PC-9 (cell line): ENCODE results near the gene ITSN1.

ENCODE experiments used
- CTCF ChIP-seq: fragments of 200-600 bp; sonication (generic); conservative IDR thresholded peaks from 2 replicates; pipeline ENCODE4 v1.6.1; 2017; ENCODE audit warnings: mixed run types, antibody characterized with exemption, mild to moderate bottlenecking, moderate library complexity
- EZH2 ChIP-seq: fragments of 200-600 bp; sonication (generic); IDR thresholded peaks from 2 replicates; pipeline ENCODE4 v1.8.0; 2017; ENCODE audit warnings: antibody characterized with exemption, low read depth

GRCh38 chr21:33657124-33657820 lies 15.0 kb downstream of the ITSN1 start:
- TF ChIP-seq CTCF (no peak), EZH2 (no peak)
